OCI-LY3 (cell line): Measurements from ENCODE around the gene AXIN1.

Experiments used
- H2AFZ ChIP-seq: fragments of 200-600, 300-600 bp; shearing (Covaris generic); 2 replicates; pipeline ENCODE4 v1.6.0; 2014; ENCODE audit warnings: antibody characterized with exemption, low read depth, low read length
- H3K27ac ChIP-seq: fragments of 200-600, 300-600 bp; sonication (generic); 2 replicates; pipeline ENCODE4 v1.5.1; 2014; ENCODE audit warnings: mild to moderate bottlenecking, low read length, moderate library complexity, mixed read lengths
- H3K27me3 ChIP-seq: fragments of 200-600, 300-600 bp; sonication (generic); 2 replicates; pipeline ENCODE4 v1.6.1; 2014; ENCODE audit warnings: low read depth, low read length, mixed read lengths
- H3K36me3 ChIP-seq: fragments of 200-600, 300-600 bp; sonication (generic); replicated peaks from 2 replicates; pipeline ENCODE3; 2014; ENCODE audit warnings: low read depth, low read length, mixed read lengths
- H3K4me1 ChIP-seq: fragments of 300-600, 200-600 bp; sonication (generic); 2 replicates; pipeline ENCODE4 v1.6.1; 2014; ENCODE audit warnings: low read length, mixed read lengths
- H3K4me2 ChIP-seq: fragments of 200-600, 300-600 bp; sonication (generic); 2 replicates; pipeline ENCODE4 v1.6.1; 2014; ENCODE audit warnings: low read length, mixed read lengths
- H3K4me3 ChIP-seq: fragments of 300-600, 200-600 bp; sonication (generic); 2 replicates; pipeline ENCODE4 v1.5.1; 2014; ENCODE audit warnings: antibody characterized with exemption, mild to moderate bottlenecking, low read length, moderate library complexity
- H3K79me2 ChIP-seq: fragments of 300-600, 200-600 bp; shearing (Covaris generic); 2 replicates; pipeline ENCODE4 v1.6.1; 2014; ENCODE audit warnings: mild to moderate bottlenecking, low read length, mixed read lengths
- H3K9ac ChIP-seq: fragments of 300-600, 200-600 bp; shearing (Covaris generic); 2 replicates; pipeline ENCODE4 v1.6.0; 2014; ENCODE audit warnings: mild to moderate bottlenecking, low read length, moderate library complexity
- H3K9me3 ChIP-seq: fragments of 200-600, 300-600 bp; shearing (Covaris generic); 2 replicates; pipeline ENCODE4 v1.6.1; 2014; ENCODE audit warnings: low read length, mixed read lengths; ENCODE audit not compliant: insufficient read depth
- H4K20me1 ChIP-seq: fragments of 200-600, 300-600 bp; sonication (generic); 2 replicates; pipeline ENCODE4 v1.6.1; 2016; ENCODE audit warnings: low read length, mixed read lengths; ENCODE audit not compliant: insufficient read depth
- EZH2phosphoT487 ChIP-seq: fragments of 200-600 bp; shearing (Covaris generic); IDR thresholded peaks from 2 replicates; pipeline ENCODE4 v1.6.1; 2018; ENCODE audit warnings: antibody characterized with exemption, mixed run types, low read depth
- TF ChIP-seq, protein P1 (sequence below): fragments of 200-600, 300-600 bp; sonication (generic); IDR thresholded peaks from 2 replicates; pipeline ENCODE4 v1.5.1; 2014; ENCODE audit warnings: antibody characterized with exemption, low read length, low read depth

AXIN1 gene

DNA sequence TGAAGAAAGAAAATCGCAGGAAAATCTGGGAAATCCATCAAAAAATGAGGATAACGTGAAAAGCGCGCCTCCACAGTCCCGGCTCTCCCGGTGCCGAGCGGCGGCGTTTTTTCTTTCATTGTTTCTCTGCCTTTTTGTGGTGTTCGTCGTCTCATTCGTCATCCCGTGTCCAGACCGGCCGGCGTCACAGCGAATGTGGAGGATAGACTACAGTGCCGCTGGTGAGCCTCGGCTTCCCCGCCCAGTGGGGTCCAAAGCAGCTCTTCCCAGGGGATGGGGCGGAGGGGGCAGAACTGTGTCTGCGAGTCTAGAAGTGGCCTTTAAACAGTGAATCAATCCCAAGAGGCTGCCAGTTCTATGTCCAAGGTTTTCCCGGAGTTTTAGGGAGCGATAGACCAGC is 98.1 kb downstream of the AXIN1 start:
- Histone ChIP-seq H3K27ac (no peak overlapping the region), H3K4me2 (no peak overlapping the region), H3K9ac (no peak overlapping the region), H3K27me3 (no peaks in the 10 kb centered on the region), H3K36me3 (peaks cover 6% of the 10 kb centered on the region), H2AFZ (no peak overlapping the region), H3K79me2 (no peaks in the 10 kb centered on the region), H4K20me1 (no peaks in the 10 kb centered on the region), H3K9me3 (no peaks in the 10 kb centered on the region), H3K4me1 (peaks cover 12% of the 10 kb centered on the region), H3K4me3 (no peak overlapping the region)
- TF ChIP-seq, protein P1, sequence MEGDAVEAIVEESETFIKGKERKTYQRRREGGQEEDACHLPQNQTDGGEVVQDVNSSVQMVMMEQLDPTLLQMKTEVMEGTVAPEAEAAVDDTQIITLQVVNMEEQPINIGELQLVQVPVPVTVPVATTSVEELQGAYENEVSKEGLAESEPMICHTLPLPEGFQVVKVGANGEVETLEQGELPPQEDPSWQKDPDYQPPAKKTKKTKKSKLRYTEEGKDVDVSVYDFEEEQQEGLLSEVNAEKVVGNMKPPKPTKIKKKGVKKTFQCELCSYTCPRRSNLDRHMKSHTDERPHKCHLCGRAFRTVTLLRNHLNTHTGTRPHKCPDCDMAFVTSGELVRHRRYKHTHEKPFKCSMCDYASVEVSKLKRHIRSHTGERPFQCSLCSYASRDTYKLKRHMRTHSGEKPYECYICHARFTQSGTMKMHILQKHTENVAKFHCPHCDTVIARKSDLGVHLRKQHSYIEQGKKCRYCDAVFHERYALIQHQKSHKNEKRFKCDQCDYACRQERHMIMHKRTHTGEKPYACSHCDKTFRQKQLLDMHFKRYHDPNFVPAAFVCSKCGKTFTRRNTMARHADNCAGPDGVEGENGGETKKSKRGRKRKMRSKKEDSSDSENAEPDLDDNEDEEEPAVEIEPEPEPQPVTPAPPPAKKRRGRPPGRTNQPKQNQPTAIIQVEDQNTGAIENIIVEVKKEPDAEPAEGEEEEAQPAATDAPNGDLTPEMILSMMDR = no peak
- no peak for TF ChIP-seq EZH2phosphoT487

DNA sequence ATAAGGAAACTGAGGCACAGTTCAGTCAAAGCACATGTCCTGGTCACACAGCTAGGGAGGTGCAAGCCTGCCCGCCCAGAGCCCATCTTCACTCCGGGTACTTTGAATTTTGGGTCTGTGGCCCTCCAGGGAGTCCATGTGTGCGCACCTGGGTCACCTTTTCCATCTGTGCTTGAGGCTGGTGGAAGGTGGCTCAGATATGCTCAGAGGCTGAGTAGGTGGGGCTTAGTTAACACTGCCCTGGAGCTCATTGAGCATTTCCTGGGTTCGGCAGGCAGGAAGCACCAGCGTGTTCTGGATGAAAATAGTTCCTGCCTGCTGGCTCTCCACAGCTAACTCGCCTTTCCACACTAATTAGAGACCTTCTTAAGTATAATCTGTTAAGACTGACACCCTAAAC is 98.7 kb downstream of the AXIN1 start:
- Histone ChIP-seq H3K27me3 (no peaks in the 10 kb centered on the region), H4K20me1 (no peaks in the 10 kb centered on the region), H3K79me2 (no peaks in the 10 kb centered on the region), H3K27ac (no peak overlapping the region), H3K9ac (no peak overlapping the region), H3K4me3 (no peak overlapping the region), H2AFZ (no peak overlapping the region), H3K36me3 (peaks cover 6% of the 10 kb centered on the region), H3K9me3 (no peaks in the 10 kb centered on the region), H3K4me2 (no peak overlapping the region), H3K4me1 (peaks cover 12% of the 10 kb centered on the region)
- no peak for TF ChIP-seq EZH2phosphoT487
- TF ChIP-seq, protein P1 = no peak

DNA sequence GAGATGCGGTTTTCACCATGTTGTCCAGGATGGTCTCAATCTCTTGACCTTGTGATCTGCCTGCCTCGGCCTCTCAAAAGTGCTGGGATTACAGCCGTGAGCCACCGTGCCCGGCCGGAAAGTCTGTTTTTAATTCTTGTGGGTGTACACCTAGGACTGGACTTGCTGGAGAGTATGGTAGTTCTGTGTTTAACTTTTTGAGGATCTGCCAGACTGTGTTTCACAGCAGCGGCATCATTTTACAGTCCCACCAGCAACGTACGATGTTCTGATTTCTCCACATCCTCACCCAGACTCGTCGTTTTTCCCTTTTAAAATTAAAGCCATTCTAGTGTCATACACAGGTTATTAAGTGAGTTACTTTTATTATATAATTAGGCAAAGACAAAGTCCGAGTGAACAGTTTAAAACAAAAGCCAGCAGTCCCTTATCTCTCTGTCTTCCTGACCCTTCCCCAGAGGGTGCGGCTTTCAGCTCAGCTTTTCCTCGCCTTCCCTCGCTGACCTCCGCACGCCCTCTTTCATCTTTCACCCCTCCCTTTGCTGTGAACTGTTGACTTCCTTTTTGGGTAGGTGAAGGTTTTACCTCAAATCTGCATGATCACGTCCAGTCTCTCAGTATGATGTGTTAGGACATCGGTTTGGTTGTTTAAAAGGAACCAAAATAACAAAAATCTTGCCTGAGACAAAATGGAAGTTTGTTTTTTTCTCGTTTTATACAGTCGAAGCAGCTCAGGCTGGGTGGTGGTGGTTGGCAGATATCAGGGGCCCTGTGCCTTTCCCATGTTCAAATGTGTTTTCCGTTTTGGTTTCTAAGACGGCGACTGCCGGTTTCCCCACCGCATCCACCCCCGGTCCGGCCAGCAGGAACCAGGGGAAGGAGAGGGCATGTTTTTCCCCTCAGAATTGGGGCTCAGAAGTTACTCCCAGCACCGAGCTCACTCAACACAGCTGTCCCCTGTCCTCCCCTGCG is 99.9 kb downstream of the AXIN1 start:
- TF ChIP-seq EZH2phosphoT487 = no peak
- TF ChIP-seq, protein P1 = no peak
- Histone ChIP-seq H3K27ac (peak overlapping the region; percentile 58), H3K9ac (peak overlapping the region; percentile 14; the same call in 1 of the 2 replicates), H4K20me1 (no peaks in the 10 kb centered on the region), H3K4me2 (peak overlapping the region; percentile 54), H3K79me2 (no peaks in the 10 kb centered on the region), H3K4me3 (peak overlapping the region; percentile 50), H2AFZ (no peak overlapping the region; the same call in 1 of the 2 replicates), H3K36me3 (peaks cover 6% of the 10 kb centered on the region), H3K4me1 (peaks cover 12% of the 10 kb centered on the region), H3K9me3 (no peaks in the 10 kb centered on the region), H3K27me3 (no peaks in the 10 kb centered on the region)

DNA sequence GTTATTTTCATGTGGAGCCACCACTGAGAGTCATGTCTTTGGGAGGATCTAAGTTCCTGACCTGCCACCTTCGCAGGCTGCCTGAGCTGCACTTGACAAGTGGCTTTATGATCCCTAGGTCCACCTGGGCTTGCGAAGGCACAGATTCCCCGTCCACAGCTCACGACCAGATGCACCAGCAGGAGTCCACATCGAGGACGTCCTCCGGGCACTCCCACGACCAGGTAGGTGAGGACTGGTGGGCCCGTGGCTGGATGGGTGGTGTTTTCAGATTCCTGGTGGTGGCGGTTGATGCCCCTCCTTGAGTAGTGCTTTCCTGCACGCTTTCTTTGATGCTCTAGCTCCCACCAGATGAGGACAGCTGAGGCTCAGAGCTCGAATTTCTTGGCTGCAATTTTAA is 103.1 kb downstream of the AXIN1 start:
- no peaks in the 10 kb centered on the region for H4K20me1 ChIP-seq
- H3K79me2 ChIP-seq = no peaks in the 10 kb centered on the region
- H3K9me3 ChIP-seq = no peaks in the 10 kb centered on the region
- H3K4me2 ChIP-seq = no peak overlapping the region
- H2AFZ ChIP-seq = no peak overlapping the region
- TF ChIP-seq, protein P1 = no peak
- no peak for TF ChIP-seq EZH2phosphoT487
- H3K4me3 ChIP-seq = no peak overlapping the region
- H3K36me3 ChIP-seq = peaks cover 6% of the 10 kb centered on the region
- H3K27me3 ChIP-seq = no peaks in the 10 kb centered on the region
- no peak overlapping the region for H3K27ac ChIP-seq
- H3K4me1 ChIP-seq = peaks cover 12% of the 10 kb centered on the region
- H3K9ac ChIP-seq = no peak overlapping the region
